GM19324 (cell line): Measurements from ENCODE around the gene ZNF202.
"Not testable (repeated sequence)": the region's sequence is repeated elsewhere in the genome, so short reads cannot be mapped to it uniquely, and the experiment has no call there.

Source experiments
- ATAC-seq: cut with Tn5 transposase; IDR thresholded peaks from one replicate; pipeline ENCODE4 v1.9.1; 2021; ENCODE audit warnings: mild to moderate bottlenecking, moderate library complexity; ENCODE audit not compliant: unreplicated experiment, low FRiP score

Gene ZNF202

GRCh38 chr11:123742031-123742723, 717 bp upstream of the ZNF202 start:
- ATAC-seq: no peak

- ATAC-seq: no peak
Measured at GRCh38 chr11:123740787-123741158, 687 bp downstream of the ZNF202 start.

- no peak for ATAC-seq
Measured at GRCh38 chr11:123738374-123738773, 3.1 kb downstream of the ZNF202 start.

- ATAC-seq: no peak
Measured at GRCh38 chr11:123736769-123737168, 4.7 kb downstream of the ZNF202 start.

- ATAC-seq: no peak
Measured at GRCh38 chr11:123729602-123730001, 11.9 kb downstream of the ZNF202 start.

- no peak for ATAC-seq
Measured at GRCh38 chr11:123725995-123726655, 15.3 kb downstream of the ZNF202 start.

GRCh38 chr11:123719452-123719851, 22.0 kb downstream of the ZNF202 start:
- no peak for ATAC-seq

- ATAC-seq: no peak
Measured at GRCh38 chr11:123718469-123718868, 23.0 kb downstream of the ZNF202 start.

- no peak for ATAC-seq
Measured at GRCh38 chr11:123718063-123718462, 23.4 kb downstream of the ZNF202 start.

GRCh38 chr11:123712627-123713026, 28.8 kb downstream of the ZNF202 start:
- not testable (repeated sequence) for ATAC-seq

GRCh38 chr11:123707606-123708205, 33.8 kb downstream of the ZNF202 start:
- ATAC-seq: no peak

GRCh38 chr11:123707206-123707605, 34.3 kb downstream of the ZNF202 start:
- no peak for ATAC-seq

GRCh38 chr11:123704341-123704740, 37.1 kb downstream of the ZNF202 start:
- no peak for ATAC-seq

- no peak for ATAC-seq
Measured at GRCh38 chr11:123702696-123703095, 38.8 kb downstream of the ZNF202 start.

GRCh38 chr11:123702139-123702538, 39.3 kb downstream of the ZNF202 start:
- no peak for ATAC-seq

- ATAC-seq: no peak
Measured at GRCh38 chr11:123700772-123701171, 40.7 kb downstream of the ZNF202 start.

- no peak for ATAC-seq
Measured at GRCh38 chr11:123698546-123699127, 42.8 kb downstream of the ZNF202 start.

GRCh38 chr11:123696183-123696582, 45.3 kb downstream of the ZNF202 start:
- no peak for ATAC-seq

GRCh38 chr11:123695231-123695630, 46.2 kb downstream of the ZNF202 start:
- no peak for ATAC-seq

- no peak for ATAC-seq
Measured at GRCh38 chr11:123694551-123694950, 46.9 kb downstream of the ZNF202 start.

- no peak for ATAC-seq
Measured at GRCh38 chr11:123692961-123693360, 48.5 kb downstream of the ZNF202 start.
